Fibroblast of lung (primary cell): Measurements from ENCODE around the gene KCND3.

ENCODE experiments used
- CTCF ChIP-seq, 2 donors: IDR thresholded peaks in 1 of 2; conservative IDR thresholded peaks in 1 of 2; 1 replicate in 1 of 2; 2 replicates in 1 of 2; pipeline ENCODE4 v1.5.1; 2011 to 2012; ENCODE audit warnings: low read length in 2 of 2, control low read depth in 1 of 2, inconsistent platforms in 1 of 2, low read depth in 1 of 2, mild to moderate bottlenecking in 1 of 2
- EZH2 ChIP-seq: IDR thresholded peaks from 2 replicates; pipeline ENCODE4 v1.5.1; 2012; ENCODE audit warnings: low read length, control low read depth, mild to moderate bottlenecking; ENCODE audit errors: missing control alignments

- TF ChIP-seq CTCF (conservative IDR thresholded peaks at IDR 0.05 in 1 of 2, IDR thresholded peaks at IDR 0.05 in 1 of 2; ENCODE audit: low read depth in 1 of 2, low read length in 2 of 2) (no peak), EZH2 (no peak)
Observed at GRCh38 chr1:111812306-111812705, 177.2 kb downstream of the KCND3 start.
